Effector memory CD8-positive, alpha-beta T cell (primary cell): ENCODE results near the gene JUN.

Experiments
- ATAC-seq: fragments of 150-1000 bp; cut with Tn5 transposase; replicated peaks from 2 replicates; pipeline ENCODE4 v1.10.0; 2021; ENCODE audit warnings: mild to moderate bottlenecking, moderate library complexity
- DNase-seq, 3 experiments: peaks; one replicate each; pipeline ENCODE4 v3.0.0; 2021
- H3K27ac Mint-ChIP-seq, 2 donors: one replicate each; pipeline ENCODE4 v1.8.0; 2022; ENCODE audit warnings: mild to moderate bottlenecking in 2 of 2, mixed read lengths in 2 of 2, moderate library complexity in 2 of 2
- H3K27me3 Mint-ChIP-seq, 2 donors: one replicate each; pipeline ENCODE4 v1.8.0; 2022; ENCODE audit warnings: mixed read lengths in 2 of 2
- H3K36me3 Mint-ChIP-seq: one replicate; pipeline ENCODE4 v1.8.0; 2022; ENCODE audit warnings: mild to moderate bottlenecking, moderate library complexity, mixed read lengths; ENCODE audit not compliant: insufficient read depth
- H3K4me1 Mint-ChIP-seq, 2 donors: one replicate each; pipeline ENCODE4 v1.8.0; 2022; ENCODE audit warnings: low read depth in 2 of 2, mixed read lengths in 2 of 2
- H3K4me3 Mint-ChIP-seq, 2 donors: one replicate each; pipeline ENCODE4 v1.8.0; 2022; ENCODE audit warnings: mild to moderate bottlenecking in 2 of 2, mixed read lengths in 2 of 2, moderate library complexity in 2 of 2
- H3K9me3 Mint-ChIP-seq, 2 donors: one replicate each; pipeline ENCODE4 v1.8.0; 2022; ENCODE audit warnings: mixed read lengths in 2 of 2

The JUN gene

GRCh38 chr1:58754073-58754613, 29.7 kb downstream of the JUN start:
- Mint-ChIP-seq H3K27me3 (no peaks in the 10 kb centered on the region), H3K4me3 (no peak overlapping the region), H3K9me3 (no peaks in the 10 kb centered on the region), H3K4me1 (peaks cover 59 to 60% of the 10 kb centered on the region in 2 donors), H3K36me3 (no peaks in the 10 kb centered on the region), H3K27ac (peak overlapping the region in 1 of 2 donors; percentile 80)
- DNase-seq (no peak), ATAC-seq (no peak)

GRCh38 chr1:58753431-58753866, 30.4 kb downstream of the JUN start:
- Mint-ChIP-seq H3K4me3 (no peak overlapping the region), H3K4me1 (peaks cover 60 to 61% of the 10 kb centered on the region in 2 donors), H3K36me3 (no peaks in the 10 kb centered on the region), H3K9me3 (no peaks in the 10 kb centered on the region), H3K27ac (no peak overlapping the region), H3K27me3 (no peaks in the 10 kb centered on the region)
- DNase-seq (no peak), ATAC-seq (no peak)

GRCh38 chr1:58749646-58750045, 34.2 kb downstream of the JUN start:
- ATAC-seq (no peak), DNase-seq (no peak)
- Mint-ChIP-seq H3K9me3 (no peaks in the 10 kb centered on the region), H3K36me3 (no peaks in the 10 kb centered on the region), H3K27ac (no peak overlapping the region), H3K27me3 (peaks cover 8 to 9% of the 10 kb centered on the region in 2 donors), H3K4me3 (no peak overlapping the region), H3K4me1 (peaks cover 32 to 35% of the 10 kb centered on the region in 2 donors)

DNA sequence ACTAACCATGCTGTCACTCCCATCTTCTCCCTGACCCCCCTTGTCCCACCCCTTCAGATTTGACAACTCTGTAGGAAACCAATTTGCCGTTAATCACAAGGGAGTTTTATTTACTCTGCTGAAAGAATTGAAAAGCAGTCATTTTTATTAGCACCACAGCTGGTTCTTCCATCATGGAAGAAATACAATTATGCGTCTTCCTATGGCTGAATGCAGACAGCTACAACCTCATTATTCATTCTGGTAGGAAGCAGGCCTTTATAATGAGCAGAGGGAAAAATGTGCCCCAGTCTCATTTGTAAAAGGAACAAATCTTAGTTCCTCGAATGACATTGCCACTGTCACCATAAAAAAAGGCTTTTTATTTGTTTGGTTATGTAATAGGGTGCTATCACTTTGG, 35.2 kb downstream of the JUN start:
- no peak overlapping the region for H3K4me3 Mint-ChIP-seq
- H3K36me3 Mint-ChIP-seq, result no peaks in the 10 kb centered on the region
- H3K27ac Mint-ChIP-seq, result no peak overlapping the region
- H3K27me3 Mint-ChIP-seq, result peaks cover 8 to 9% of the 10 kb centered on the region in 2 donors
- no peaks in the 10 kb centered on the region for H3K9me3 Mint-ChIP-seq
- ATAC-seq, result no peak
- peaks cover 23 to 25% of the 10 kb centered on the region in 2 donors for H3K4me1 Mint-ChIP-seq
- DNase-seq, result no peak

DNA sequence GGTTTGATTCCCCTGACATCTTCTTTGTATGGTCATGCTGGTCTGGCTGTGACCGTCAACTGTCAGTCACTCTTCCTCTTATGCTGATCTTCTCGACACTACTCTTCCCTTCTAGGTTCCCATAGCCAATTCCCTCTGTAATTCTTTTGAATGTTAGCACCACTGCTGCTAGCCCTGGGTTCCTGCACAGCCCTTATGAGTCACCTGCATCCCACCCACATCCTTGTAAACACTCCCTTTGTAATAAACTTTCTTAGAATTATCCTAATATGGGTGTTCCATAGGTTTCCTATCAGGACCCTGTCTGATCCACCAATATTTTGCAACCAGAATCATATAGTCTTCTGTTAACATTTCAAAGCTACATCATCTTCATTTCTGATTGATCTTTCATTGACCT, 37.1 kb downstream of the JUN start:
- peaks cover 7 to 13% of the 10 kb centered on the region in 2 donors for H3K4me1 Mint-ChIP-seq
- no peak overlapping the region for H3K4me3 Mint-ChIP-seq
- H3K9me3 Mint-ChIP-seq, result no peaks in the 10 kb centered on the region
- H3K36me3 Mint-ChIP-seq, result no peaks in the 10 kb centered on the region
- no peak for DNase-seq
- H3K27ac Mint-ChIP-seq, result no peak overlapping the region
- peaks cover 8 to 9% of the 10 kb centered on the region in 2 donors for H3K27me3 Mint-ChIP-seq
- ATAC-seq, result no peak

GRCh38 chr1:58746182-58746581, 37.7 kb downstream of the JUN start:
- Mint-ChIP-seq H3K4me1 (peaks cover 7 to 13% of the 10 kb centered on the region in 2 donors), H3K4me3 (no peak overlapping the region), H3K9me3 (no peaks in the 10 kb centered on the region), H3K27me3 (peaks cover 8 to 9% of the 10 kb centered on the region in 2 donors), H3K27ac (peak overlapping the region in 1 of 2 donors; percentile 5), H3K36me3 (no peaks in the 10 kb centered on the region)
- ATAC-seq (no peak), DNase-seq (no peak)

DNA sequence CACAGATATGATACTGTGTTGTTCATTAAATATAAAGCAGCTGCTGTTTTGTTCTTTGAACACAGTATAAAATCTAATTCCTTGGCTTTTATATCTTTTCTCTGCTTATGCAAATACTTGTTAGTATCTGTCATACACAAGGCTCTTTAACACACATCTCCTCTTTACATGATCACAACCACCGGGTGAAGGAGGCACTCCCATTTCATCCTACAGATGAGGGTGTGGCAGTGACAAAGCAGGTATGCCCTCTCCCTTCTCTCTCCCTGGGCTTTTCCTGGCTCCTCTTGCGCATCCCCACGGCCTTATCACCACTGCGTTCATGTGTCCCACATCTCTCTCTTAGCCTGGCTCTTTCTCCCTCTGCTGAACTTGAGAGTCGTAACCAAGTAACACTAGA, 38.2 kb downstream of the JUN start:
- H3K9me3 Mint-ChIP-seq, result no peaks in the 10 kb centered on the region
- peaks cover 8 to 9% of the 10 kb centered on the region in 2 donors for H3K27me3 Mint-ChIP-seq
- H3K36me3 Mint-ChIP-seq, result no peaks in the 10 kb centered on the region
- H3K4me3 Mint-ChIP-seq, result no peak overlapping the region
- peaks cover 7 to 9% of the 10 kb centered on the region in 2 donors for H3K4me1 Mint-ChIP-seq
- ATAC-seq (no peak), DNase-seq (no peak)
- no peak overlapping the region for H3K27ac Mint-ChIP-seq

DNA sequence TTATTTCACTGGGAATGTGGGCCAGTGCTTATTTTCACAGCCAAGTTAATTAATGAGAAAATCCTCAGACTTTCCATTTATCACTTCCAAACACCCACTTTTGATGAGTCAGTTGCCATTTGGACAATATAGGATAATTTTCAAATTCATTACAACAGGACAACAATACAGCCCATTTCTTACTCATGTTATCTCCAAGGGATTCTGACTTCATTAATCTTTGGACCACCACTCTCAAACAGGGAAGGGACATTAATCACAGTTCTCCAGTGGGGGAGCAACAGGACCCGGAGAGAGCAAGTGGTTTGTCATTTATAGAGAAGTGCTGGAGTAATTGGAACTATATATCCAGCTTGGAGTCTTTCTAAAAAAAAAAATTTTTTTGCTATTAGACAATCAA, 38.7 kb downstream of the JUN start:
- H3K9me3 Mint-ChIP-seq, result no peaks in the 10 kb centered on the region
- H3K36me3 Mint-ChIP-seq, result no peaks in the 10 kb centered on the region
- peaks cover 8 to 9% of the 10 kb centered on the region in 2 donors for H3K27me3 Mint-ChIP-seq
- H3K4me1 Mint-ChIP-seq, result peaks cover 6 to 7% of the 10 kb centered on the region in 2 donors
- H3K4me3 Mint-ChIP-seq, result no peak overlapping the region
- no peak overlapping the region for H3K27ac Mint-ChIP-seq
- no peak for ATAC-seq
- no peak for DNase-seq

DNA sequence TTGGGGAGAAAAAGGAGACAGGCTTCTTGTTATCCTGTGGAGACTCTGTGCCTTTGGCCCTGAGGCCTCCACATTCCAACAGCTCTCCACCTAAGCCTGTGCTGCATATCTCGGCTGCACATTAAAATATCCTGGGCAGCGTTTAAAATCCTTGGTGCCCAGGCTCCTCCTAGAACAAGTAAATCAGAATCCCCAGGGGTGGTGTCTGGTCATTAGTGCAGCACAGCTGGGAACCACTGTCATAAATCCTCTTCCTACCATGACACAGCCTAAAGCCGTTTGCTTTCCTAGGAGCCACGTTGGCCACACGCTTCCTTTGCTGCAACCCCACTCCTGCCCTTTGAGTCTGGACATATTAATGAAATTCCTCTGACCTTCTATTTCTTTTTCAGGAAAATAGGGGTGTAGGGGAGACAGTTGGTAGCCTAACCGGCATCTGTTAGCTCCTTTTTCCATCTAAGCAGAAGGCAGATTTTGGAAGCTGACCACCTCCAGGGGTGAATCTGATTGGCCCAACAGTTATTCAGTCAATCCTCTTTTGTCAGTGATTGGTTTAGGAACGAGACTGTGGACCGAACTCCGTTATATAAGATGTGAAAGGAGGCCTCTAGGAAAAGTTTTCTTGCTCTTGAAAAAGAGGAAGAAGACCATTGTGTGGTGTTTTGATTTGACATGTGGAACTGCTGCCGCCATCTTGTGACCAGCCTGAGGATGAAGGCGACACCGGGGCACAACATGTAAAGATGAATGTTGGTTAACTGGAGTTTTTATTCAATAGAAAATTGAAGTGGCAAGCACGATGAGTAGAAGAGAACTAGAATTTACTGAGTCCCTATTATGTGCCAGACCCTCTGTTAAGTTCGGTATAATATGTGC, 41.9 kb downstream of the JUN start:
- Mint-ChIP-seq H3K4me3 (no peak overlapping the region), H3K4me1 (peaks cover 2 to 4% of the 10 kb centered on the region in 2 donors), H3K9me3 (no peaks in the 10 kb centered on the region), H3K27me3 (peaks cover 6 to 8% of the 10 kb centered on the region in 2 donors), H3K27ac (no peak overlapping the region), H3K36me3 (no peaks in the 10 kb centered on the region)
- DNase-seq (no peak), ATAC-seq (no peak)

DNA sequence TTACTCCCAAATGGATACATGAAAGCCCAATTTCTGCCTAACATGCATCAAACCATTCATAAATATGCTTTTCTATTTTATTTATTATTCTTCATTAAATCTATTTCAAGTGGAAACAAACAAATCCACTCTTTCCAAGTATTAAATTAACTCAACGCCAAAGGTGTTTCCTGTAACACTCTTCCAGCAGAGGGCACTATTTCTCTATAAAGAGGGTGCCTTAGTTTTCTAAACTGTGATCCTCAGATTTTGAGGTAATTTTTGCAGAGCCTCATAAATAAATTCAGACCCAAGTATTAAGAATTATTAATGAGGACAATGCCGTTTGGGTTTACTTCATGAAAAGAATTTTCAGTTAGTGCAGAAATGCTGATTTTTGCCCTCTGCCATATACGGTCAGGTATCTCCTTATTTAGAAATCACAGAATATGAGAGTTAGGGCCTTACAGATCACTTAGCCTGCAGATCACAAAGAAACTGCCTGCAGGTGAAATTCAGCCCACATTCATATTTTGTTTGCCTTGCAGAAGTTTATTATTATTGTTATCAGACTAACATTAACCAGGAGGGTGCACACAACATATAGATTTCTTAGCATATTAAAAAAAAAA, 43.9 kb downstream of the JUN start:
- Mint-ChIP-seq H3K4me3 (no peak overlapping the region), H3K27ac (no peak overlapping the region), H3K9me3 (no peaks in the 10 kb centered on the region), H3K36me3 (no peaks in the 10 kb centered on the region), H3K4me1 (peaks cover 5 to 11% of the 10 kb centered on the region in 2 donors), H3K27me3 (no peaks in the 10 kb centered on the region)
- ATAC-seq, result peak; percentile 63
- peak; percentile 35 to 54 (median 47) for DNase-seq

GRCh38 chr1:58738876-58739275, 45.0 kb downstream of the JUN start:
- H3K9me3 Mint-ChIP-seq, result no peaks in the 10 kb centered on the region
- no peaks in the 10 kb centered on the region for H3K27me3 Mint-ChIP-seq
- H3K27ac Mint-ChIP-seq, result no peak overlapping the region
- H3K36me3 Mint-ChIP-seq, result no peaks in the 10 kb centered on the region
- DNase-seq, result no peak
- ATAC-seq, result no peak
- H3K4me3 Mint-ChIP-seq, result no peak overlapping the region
- peaks cover 5 to 11% of the 10 kb centered on the region in 2 donors for H3K4me1 Mint-ChIP-seq

GRCh38 chr1:58735586-58735985, 48.3 kb downstream of the JUN start:
- Mint-ChIP-seq H3K9me3 (no peaks in the 10 kb centered on the region), H3K4me3 (no peak overlapping the region), H3K27ac (no peak overlapping the region), H3K4me1 (peaks cover 5 to 11% of the 10 kb centered on the region in 2 donors), H3K27me3 (no peaks in the 10 kb centered on the region), H3K36me3 (no peaks in the 10 kb centered on the region)
- DNase-seq, result no peak
- ATAC-seq, result no peak

GRCh38 chr1:58734630-58735029, 49.2 kb downstream of the JUN start:
- no peak for ATAC-seq
- Mint-ChIP-seq H3K27ac (no peak overlapping the region), H3K9me3 (no peaks in the 10 kb centered on the region), H3K4me1 (peaks cover 5 to 11% of the 10 kb centered on the region in 2 donors), H3K36me3 (no peaks in the 10 kb centered on the region), H3K4me3 (no peak overlapping the region), H3K27me3 (no peaks in the 10 kb centered on the region)
- no peak for DNase-seq
